ENCODE results near the gene SNX6.
A peak's percentile ranks its signal among the peaks of the same experiment; 100 is the strongest.
"Not testable (repeated sequence)": the region's sequence is repeated elsewhere in the genome, so short reads cannot be mapped to it uniquely, and the experiment has no call there.

The SNX6 gene

DNA sequence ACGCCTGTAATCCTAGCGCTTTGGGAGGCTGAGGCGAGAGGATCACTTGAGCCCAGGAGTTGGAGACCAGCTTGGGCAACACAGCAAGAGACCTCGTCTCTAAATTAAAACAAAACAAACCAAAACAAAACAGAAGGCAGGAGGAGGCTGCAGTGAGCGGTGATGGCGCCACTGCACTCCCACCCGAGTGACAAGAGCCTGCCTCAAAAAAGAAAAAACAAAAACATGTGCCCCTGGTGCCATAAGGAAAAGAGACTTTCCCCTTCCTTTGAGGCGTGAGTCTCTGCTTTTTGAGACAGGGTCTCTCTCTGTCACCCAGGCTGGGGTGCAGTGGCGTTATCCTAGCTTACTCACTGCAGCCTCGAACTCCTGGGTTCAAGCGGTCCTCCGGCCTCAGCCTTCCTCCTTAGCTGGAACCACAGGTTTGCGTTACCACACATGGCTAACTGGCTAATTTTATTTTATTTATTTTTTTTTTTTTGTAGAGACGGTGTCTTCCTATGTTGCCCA is 81.4 kb downstream of the SNX6 start:
- TF ChIP-seq CTCF (IDR thresholded peaks at IDR 0.05; ENCODE audit: low read depth, low read length): no peak
- Histone ChIP-seq H3K4me1 (no peaks in the 10 kb centered on the region), H3K36me3 (no peaks in the 10 kb centered on the region), H3K9me3 (no peaks in the 10 kb centered on the region), H3K27me3 (no peaks in the 10 kb centered on the region), H3K4me3 (ENCODE audit: low read depth, low read length) (no peak overlapping the region)
- DNase-seq: no peak

DNA sequence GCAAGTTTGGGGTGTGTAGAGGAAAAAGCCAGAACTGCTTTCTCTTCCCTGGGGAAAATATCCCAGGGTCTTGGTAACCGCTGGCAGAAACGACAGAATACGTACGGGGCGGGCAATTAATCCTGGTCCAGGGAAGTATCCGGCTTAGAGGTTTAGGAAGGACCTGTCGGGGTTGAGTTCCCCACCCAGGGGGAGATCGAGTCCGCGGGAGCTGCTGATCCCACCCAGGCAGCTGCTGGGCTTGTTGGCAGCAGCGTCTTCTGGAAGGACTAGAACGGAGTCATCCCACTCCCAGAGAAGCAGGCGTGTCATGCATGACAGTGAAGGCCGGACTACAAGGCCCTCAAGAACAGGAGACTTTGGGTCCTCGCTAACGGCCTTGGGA is 82.8 kb downstream of the SNX6 start:
- not testable (repeated sequence) for H3K9me3 ChIP-seq; H3K4me3 ChIP-seq (ENCODE audit: low read depth, low read length); H3K4me1 ChIP-seq; H3K36me3 ChIP-seq; DNase-seq; H3K27me3 ChIP-seq

- H3K27me3 ChIP-seq; H3K36me3 ChIP-seq; H3K4me3 ChIP-seq (ENCODE audit: low read depth, low read length); H3K9me3 ChIP-seq; DNase-seq; H3K4me1 ChIP-seq: not testable (repeated sequence)
Measured at GRCh38 chr14:34546272-34547135, 83.4 kb downstream of the SNX6 start.

DNA sequence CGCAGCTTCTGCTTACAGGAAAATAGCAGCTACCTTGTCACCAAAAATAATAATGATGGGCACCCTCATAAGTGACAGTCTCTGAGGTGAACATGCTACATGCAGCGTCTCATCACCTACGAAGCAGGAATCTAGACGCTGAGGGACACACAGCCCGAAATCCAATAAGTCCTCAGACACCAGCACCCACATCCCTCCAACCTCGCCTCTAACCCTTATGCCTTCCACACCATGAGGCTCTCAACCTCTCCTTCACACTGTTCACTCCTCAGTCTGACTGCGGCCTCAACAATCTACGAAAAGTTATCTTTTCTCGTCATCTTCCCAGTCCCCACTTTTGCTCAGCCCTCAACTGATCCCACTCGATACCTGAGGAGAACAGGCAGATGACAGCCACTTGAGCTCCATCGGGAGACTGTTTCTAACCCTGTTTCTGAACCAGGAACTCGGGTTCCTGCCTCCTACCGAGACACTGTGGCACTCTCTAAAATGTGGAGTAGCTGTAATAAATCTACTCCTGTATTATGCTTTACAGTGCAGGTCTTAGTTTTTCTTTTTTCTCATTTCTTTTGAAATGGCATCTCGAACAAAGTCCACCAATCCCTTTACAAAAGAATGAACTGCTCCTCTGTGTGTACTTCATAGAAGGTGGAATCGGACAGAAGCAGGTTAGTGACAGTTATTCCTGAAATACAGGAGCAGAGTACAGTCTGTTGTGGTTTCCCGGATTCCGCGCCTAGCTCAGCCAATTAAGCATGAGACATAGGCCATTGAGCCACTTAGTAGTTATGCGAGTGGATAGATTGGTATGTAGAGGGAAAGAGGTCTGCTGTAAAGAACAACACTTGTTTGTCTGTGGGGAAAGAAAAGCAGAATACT is 89.5 kb downstream of the SNX6 start:
- H3K9me3 ChIP-seq, H3K4me1 ChIP-seq, H3K36me3 ChIP-seq, H3K27me3 ChIP-seq, DNase-seq: not testable (repeated sequence)
- H3K4me3 ChIP-seq (ENCODE audit: low read depth, low read length): peak overlapping the region; percentile 94

- H3K4me3 ChIP-seq (ENCODE audit: low read depth, low read length): peak within 1 kb of the TSS; percentile 94
- peak; percentile 98 for DNase-seq
- no peaks in the 10 kb centered on the region for H3K4me1 ChIP-seq
- no peaks in the 10 kb centered on the region for H3K27me3 ChIP-seq
- no peaks in the 10 kb centered on the region for H3K9me3 ChIP-seq
- TF ChIP-seq CTCF (IDR thresholded peaks at IDR 0.05; ENCODE audit: low read depth, low read length): no peak
- H3K36me3 ChIP-seq: peaks cover 3% of the 10 kb centered on the region
Measured at GRCh38 chr14:34539407-34540180, 90.4 kb downstream of the SNX6 start, which contains the start of gene EAPP. EAPP (minus strand) TSS chr14:34539701; CDS start chr14:34539628, 73 bp downstream.

GRCh38 chr14:34538871-34539406 is 91.0 kb downstream of the SNX6 start:
- no peaks in the 10 kb centered on the region for H3K4me1 ChIP-seq
- no peaks in the 10 kb centered on the region for H3K27me3 ChIP-seq
- H3K4me3 ChIP-seq (ENCODE audit: low read depth, low read length): peak overlapping the region; percentile 94
- TF ChIP-seq CTCF (IDR thresholded peaks at IDR 0.05; ENCODE audit: low read depth, low read length): no peak
- no peak for DNase-seq
- no peaks in the 10 kb centered on the region for H3K9me3 ChIP-seq
- peaks cover 3% of the 10 kb centered on the region for H3K36me3 ChIP-seq

GRCh38 chr14:34538096-34538495 is 91.9 kb downstream of the SNX6 start:
- H3K4me3 ChIP-seq (ENCODE audit: low read depth, low read length): peak overlapping the region; percentile 94
- not testable (repeated sequence) for DNase-seq, H3K27me3 ChIP-seq, H3K36me3 ChIP-seq, H3K9me3 ChIP-seq, H3K4me1 ChIP-seq
